HepG2 (cell line): ENCODE data around the gene FOCAD. TPM values are rescaled to one million over a fixed set of nuclear protein-coding genes. Genes with fewer than 3 reads are reported as not detected.

Experiments used
- DMTF1 ChIP-seq: sonication (generic); formaldehyde crosslinking; IDR thresholded peaks from 2 replicates; pipeline ENCODE4 v1.4.0; 2020; ENCODE audit warnings: mild to moderate bottlenecking, missing genetic modification reagents
- ELF4 ChIP-seq: sonication (generic); formaldehyde crosslinking; IDR thresholded peaks from 2 replicates; pipeline ENCODE4 v1.5.0; 2020; ENCODE audit warnings: missing genetic modification reagents, mild to moderate bottlenecking, moderate library complexity, borderline replicate concordance
- ETV5 ChIP-seq: IDR thresholded peaks from 2 replicates; pipeline ENCODE4 v1.6.1; 2018; ENCODE audit warnings: missing biosample characterization, missing genetic modification reagents, inconsistent platforms, borderline replicate concordance
- HNF4A ChIP-seq: sonication (generic); formaldehyde crosslinking; IDR thresholded peaks from 2 replicates; pipeline ENCODE4 v1.4.0; 2020; ENCODE audit warnings: missing genetic modification reagents
- HOMEZ ChIP-seq: IDR thresholded peaks from 2 replicates; pipeline ENCODE4 v1.6.1; 2016; ENCODE audit warnings: low read depth
- HOXD1 ChIP-seq: sonication (generic); formaldehyde crosslinking; IDR thresholded peaks from 2 replicates; pipeline ENCODE4 v1.5.0; 2020; ENCODE audit warnings: missing genetic modification reagents
- KAT7 ChIP-seq: IDR thresholded peaks from 2 replicates; pipeline ENCODE4 v1.6.1; 2018; ENCODE audit warnings: borderline replicate concordance, missing compliant biosample characterization
- KDM1A ChIP-seq: IDR thresholded peaks from 2 replicates; pipeline ENCODE4 v1.6.1; 2016; ENCODE audit warnings: missing compliant biosample characterization
- NBN ChIP-seq: fragments of 450-650 bp; conservative IDR thresholded peaks from 2 replicates; pipeline ENCODE4 v1.6.1; 2017
- NRL ChIP-seq: sonication (generic); formaldehyde crosslinking; IDR thresholded peaks from 2 replicates; pipeline ENCODE4 v1.5.0; 2020; ENCODE audit warnings: missing genetic modification reagents, mild to moderate bottlenecking, moderate library complexity, borderline replicate concordance
- PAXIP1 ChIP-seq: sonication (generic); formaldehyde crosslinking; conservative IDR thresholded peaks from 2 replicates; pipeline ENCODE4 v1.4.0; 2020; ENCODE audit warnings: mild to moderate bottlenecking, missing genetic modification reagents, moderate library complexity
- REPIN1 ChIP-seq: sonication (generic); formaldehyde crosslinking; IDR thresholded peaks from 2 replicates; pipeline ENCODE4 v1.8.0; 2022; ENCODE audit warnings: missing genetic modification reagents, low read depth, mild to moderate bottlenecking, borderline replicate concordance
- RFX3 ChIP-seq: IDR thresholded peaks from 2 replicates; pipeline ENCODE4 v1.6.1; 2016; ENCODE audit warnings: missing biosample characterization, missing genetic modification reagents
- SIN3A ChIP-seq: IDR thresholded peaks from 2 replicates; pipeline ENCODE4 v1.6.1; 2011; ENCODE audit warnings: low read depth, mild to moderate bottlenecking, control low read depth, low read length, borderline replicate concordance
- SMC3 ChIP-seq: IDR thresholded peaks from 2 replicates; pipeline ENCODE4 v1.6.1; 2011; ENCODE audit warnings: low read length, improper control_type of control experiment
- TOPORS ChIP-seq: sonication (generic); formaldehyde crosslinking; IDR thresholded peaks from 2 replicates; pipeline ENCODE4 v1.8.0; 2023; ENCODE audit warnings: mild to moderate bottlenecking, missing genetic modification reagents
- ZNF496 ChIP-seq: sonication (generic); formaldehyde crosslinking; IDR thresholded peaks from 2 replicates; pipeline ENCODE4 v1.8.1; 2023; ENCODE audit warnings: mild to moderate bottlenecking, moderate library complexity, missing genetic modification reagents; ENCODE audit not compliant: insufficient replicate concordance
- ZNF562 ChIP-seq: sonication (generic); formaldehyde crosslinking; IDR thresholded peaks from 2 replicates; pipeline ENCODE4 v1.8.0; 2022; ENCODE audit warnings: missing genetic modification reagents, borderline replicate concordance
- ZNF572 ChIP-seq: sonication (generic); formaldehyde crosslinking; IDR thresholded peaks from 2 replicates; pipeline ENCODE4 v1.5.1; 2020; ENCODE audit warnings: mild to moderate bottlenecking, missing genetic modification reagents
- ZNF777 ChIP-seq: sonication (generic); formaldehyde crosslinking; IDR thresholded peaks from 2 replicates; pipeline ENCODE4 v1.4.0; 2020; ENCODE audit warnings: missing genetic modification reagents
- ZNF839 ChIP-seq: sonication (generic); formaldehyde crosslinking; IDR thresholded peaks from 2 replicates; pipeline ENCODE4 v1.4.0; 2020; ENCODE audit warnings: missing genetic modification reagents, mild to moderate bottlenecking, borderline replicate concordance
- polyA plus RNA-seq, 8 experiments: library from polyadenylated mRNA; depleted of rRNA in 3 of 8; stranded (reverse) in 7 of 8; unstranded in 1 of 8; fragments of >200 nt; fragmentation: Illumina TruSeq in 4 of 8; extraction: Trizol in 4 of 8; gene quantifications; 2 replicates each; pipeline versions ENCODE4 v1.2.1 to v1.2.3, GENCODE V29; 2011 to 2016; ENCODE audit warnings: low read depth in 4 of 8, missing spikeins in 1 of 8, mixed read lengths in 1 of 8; ENCODE audit not compliant: insufficient read depth in 1 of 8
- total RNA-seq, 5 experiments: library from RNA; depleted of rRNA; stranded (reverse); fragments of >200 nt; fragmentation: Illumina TruSeq; extraction: Trizol; gene quantifications; 2 replicates each; pipeline ENCODE4 v1.2.3, GENCODE V29; 2016; ENCODE audit warnings: low read depth in 1 of 5
- TF ChIP-seq, protein P1 (sequence below): sonication (generic); formaldehyde crosslinking; IDR thresholded peaks from 2 replicates; pipeline ENCODE4 v1.4.0; 2020; ENCODE audit warnings: missing genetic modification reagents

The FOCAD gene
- total and polyA plus RNA-seq, 2 of the 13 experiments (the other 11 are each of a cell fraction or from before 2014, with no cell fraction given): 18.0 to 31.1 TPM

DNA sequence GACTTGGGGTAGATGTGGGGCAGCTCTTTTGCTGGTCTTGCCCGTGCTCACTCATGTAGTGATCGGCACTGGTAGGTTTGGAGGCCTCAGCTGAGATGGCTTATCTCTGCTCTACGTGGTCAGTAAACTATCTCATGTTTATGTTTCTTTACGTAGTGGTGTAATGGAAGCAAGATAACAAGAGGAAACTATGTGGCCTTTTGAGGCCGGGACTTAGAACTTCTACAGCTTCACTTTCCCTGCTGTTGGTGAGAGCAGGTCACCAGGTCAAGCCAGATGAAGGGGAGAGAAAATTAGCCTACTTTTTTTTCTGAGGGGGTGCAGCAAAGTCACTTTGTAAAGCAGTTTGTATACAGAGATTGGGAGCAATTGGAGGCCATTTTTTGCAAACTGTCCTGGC lies 8.5 kb downstream of the FOCAD start (continued):
- TF ChIP-seq ZNF562 (CRISPR knock-in tag) (no peak), REPIN1 (CRISPR knock-in tag) (no peak; the same call in 1 of the 2 replicates), HNF4A (CRISPR knock-in tag) (peak; percentile 73), HOMEZ (CRISPR knock-in tag) (peak; percentile 90), ZNF496 (CRISPR knock-in tag) (no peak), NBN (no peak), KDM1A (CRISPR knock-in tag) (0 out of 2 replicates have a peak, but pooled peaks have one; percentile 22), ETV5 (CRISPR knock-in tag) (peak; percentile 32; the same call in 1 of the 2 replicates), RFX3 (CRISPR knock-in tag) (no peak), ELF4 (CRISPR knock-in tag) (no peak), TOPORS (CRISPR knock-in tag) (no peak), DMTF1 (no peak), SIN3A (no peak), KAT7 (no peak; the same call in 1 of the 2 replicates), ZNF839 (no peak), ZNF777 (no peak), SMC3 (no peak), NRL (CRISPR knock-in tag) (no peak), HOXD1 (CRISPR knock-in tag) (no peak), PAXIP1 (CRISPR knock-in tag) (peak; percentile 88), ZNF572 (no peak)
- TF ChIP-seq, protein P1, sequence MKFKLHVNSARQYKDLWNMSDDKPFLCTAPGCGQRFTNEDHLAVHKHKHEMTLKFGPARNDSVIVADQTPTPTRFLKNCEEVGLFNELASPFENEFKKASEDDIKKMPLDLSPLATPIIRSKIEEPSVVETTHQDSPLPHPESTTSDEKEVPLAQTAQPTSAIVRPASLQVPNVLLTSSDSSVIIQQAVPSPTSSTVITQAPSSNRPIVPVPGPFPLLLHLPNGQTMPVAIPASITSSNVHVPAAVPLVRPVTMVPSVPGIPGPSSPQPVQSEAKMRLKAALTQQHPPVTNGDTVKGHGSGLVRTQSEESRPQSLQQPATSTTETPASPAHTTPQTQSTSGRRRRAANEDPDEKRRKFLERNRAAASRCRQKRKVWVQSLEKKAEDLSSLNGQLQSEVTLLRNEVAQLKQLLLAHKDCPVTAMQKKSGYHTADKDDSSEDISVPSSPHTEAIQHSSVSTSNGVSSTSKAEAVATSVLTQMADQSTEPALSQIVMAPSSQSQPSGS (CRISPR knock-in tag): peak; percentile 92
